ENCODE results near the gene CCDC138. TPM values are rescaled to one million over a fixed set of nuclear protein-coding genes. Genes with fewer than 3 reads are reported as not detected.

The CCDC138 gene
- total and polyA plus RNA-seq, 11 donors: 0.47 to 1.7 (median 1.0) TPM

- TF ChIP-seq POLR2A (IDR thresholded peaks at IDR 0.05) (no peak), CTCF (IDR thresholded peaks at IDR 0.05) (no peak)
- intact Hi-C loops (cut with DNase I): no loop called here
- DNase-seq (no peak), ATAC-seq (no peak)
- Histone ChIP-seq H3K4me3 (no peak overlapping the region), H3K27ac (no peak overlapping the region), H3K36me3 (peaks cover 0 to 25% (median 8%) of the 10 kb centered on the region in 9 donors), H3K27me3 (no peaks in the 10 kb centered on the region), H3K9me3 (peaks cover 0 to 20% (median 5%) of the 10 kb centered on the region in 12 donors), H3K4me1 (no peaks in the 10 kb centered on the region)
- 97 to 100% (median 99%) methylated on average over 3 of the region's 3 CpGs for WGBS, 4 donors
Observed at GRCh38 chr2:108809936-108810335, 23.4 kb downstream of the CCDC138 start.

- Histone ChIP-seq H3K36me3 (peaks cover 0 to 24% (median 9%) of the 10 kb centered on the region in 9 donors), H3K27ac (no peak overlapping the region), H3K9me3 (peaks cover 0 to 20% (median 5%) of the 10 kb centered on the region in 12 donors), H3K4me1 (no peaks in the 10 kb centered on the region), H3K27me3 (no peaks in the 10 kb centered on the region), H3K4me3 (no peak overlapping the region)
- intact Hi-C loops (cut with DNase I): no loop called here
- no peak for TF ChIP-seq CTCF (IDR thresholded peaks at IDR 0.05)
- no peak for TF ChIP-seq POLR2A (IDR thresholded peaks at IDR 0.05)
- WGBS, 4 donors: 93 to 98% (median 96%) methylated on average over 4 of the region's 4 CpGs
- no peak for ATAC-seq
- DNase-seq: no peak
Observed at GRCh38 chr2:108810993-108811957, 24.7 kb downstream of the CCDC138 start.

GRCh38 chr2:108813732-108814131 is 27.2 kb downstream of the CCDC138 start:
- TF ChIP-seq POLR2A (IDR thresholded peaks at IDR 0.05) (no peak), CTCF (IDR thresholded peaks at IDR 0.05) (no peak)
- Histone ChIP-seq H3K27me3 (no peaks in the 10 kb centered on the region), H3K27ac (no peak overlapping the region), H3K9me3 (peaks cover 0 to 18% (median 5%) of the 10 kb centered on the region in 12 donors), H3K4me1 (no peaks in the 10 kb centered on the region), H3K36me3 (peaks cover 0 to 32% (median 26%) of the 10 kb centered on the region in 9 donors), H3K4me3 (no peak overlapping the region)
- DNase-seq (no peak), ATAC-seq (no peak)
- intact Hi-C loops (cut with DNase I): no loop called here
- WGBS, 4 donors: 96 to 98% (median 96%) methylated on average over 1 of the region's 1 CpG

- Histone ChIP-seq H3K4me1 (no peaks in the 10 kb centered on the region), H3K27ac (no peak overlapping the region), H3K27me3 (no peaks in the 10 kb centered on the region), H3K9me3 (peaks cover 0 to 18% (median 2%) of the 10 kb centered on the region in 12 donors), H3K4me3 (no peak overlapping the region), H3K36me3 (peaks cover 0 to 23% (median 12%) of the 10 kb centered on the region in 9 donors)
- intact Hi-C loops (cut with DNase I): no loop called here
- TF ChIP-seq CTCF (IDR thresholded peaks at IDR 0.05) (no peak), POLR2A (IDR thresholded peaks at IDR 0.05) (no peak)
- ATAC-seq (no peak), DNase-seq (no peak)
- 96 to 97% (median 97%) methylated on average over 2 of the region's 2 CpGs for WGBS, 4 donors
Observed at GRCh38 chr2:108820482-108820881, 33.9 kb downstream of the CCDC138 start.

Measured in heart left ventricle (tissue), 16 donors.